HG02610 (cell line): Measurements from ENCODE around the gene CALM1.

Experiments
- ATAC-seq: cut with Tn5 transposase; IDR thresholded peaks from one replicate; pipeline ENCODE4 v1.9.1; 2021; ENCODE audit warnings: mild to moderate bottlenecking, moderate library complexity; ENCODE audit not compliant: unreplicated experiment

Gene CALM1

GRCh38 chr14:90440021-90440451 is 43.2 kb downstream of the CALM1 start:
- no peak for ATAC-seq

DNA sequence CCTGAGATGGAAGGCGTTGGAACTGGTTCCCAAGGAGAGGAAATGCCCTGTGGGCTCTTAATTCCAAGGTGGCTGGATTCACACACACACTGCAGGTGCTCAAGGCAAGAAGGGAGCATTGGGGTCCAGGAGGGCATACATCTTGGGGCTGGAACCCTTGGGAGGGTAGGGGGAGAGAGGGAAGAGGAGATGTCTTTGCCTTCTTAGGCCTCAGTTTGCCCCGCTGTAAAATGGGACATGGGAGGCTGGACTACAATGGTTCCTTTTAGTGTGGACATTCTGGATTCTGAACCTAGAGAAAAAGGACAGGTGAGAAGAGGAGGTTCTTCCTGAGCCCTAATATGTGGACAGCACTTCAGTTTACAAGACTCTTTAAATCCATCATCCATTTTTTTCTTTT is 43.8 kb downstream of the CALM1 start:
- no peak for ATAC-seq

- no peak for ATAC-seq
Measured at GRCh38 chr14:90442388-90442787, 45.6 kb downstream of the CALM1 start.

DNA sequence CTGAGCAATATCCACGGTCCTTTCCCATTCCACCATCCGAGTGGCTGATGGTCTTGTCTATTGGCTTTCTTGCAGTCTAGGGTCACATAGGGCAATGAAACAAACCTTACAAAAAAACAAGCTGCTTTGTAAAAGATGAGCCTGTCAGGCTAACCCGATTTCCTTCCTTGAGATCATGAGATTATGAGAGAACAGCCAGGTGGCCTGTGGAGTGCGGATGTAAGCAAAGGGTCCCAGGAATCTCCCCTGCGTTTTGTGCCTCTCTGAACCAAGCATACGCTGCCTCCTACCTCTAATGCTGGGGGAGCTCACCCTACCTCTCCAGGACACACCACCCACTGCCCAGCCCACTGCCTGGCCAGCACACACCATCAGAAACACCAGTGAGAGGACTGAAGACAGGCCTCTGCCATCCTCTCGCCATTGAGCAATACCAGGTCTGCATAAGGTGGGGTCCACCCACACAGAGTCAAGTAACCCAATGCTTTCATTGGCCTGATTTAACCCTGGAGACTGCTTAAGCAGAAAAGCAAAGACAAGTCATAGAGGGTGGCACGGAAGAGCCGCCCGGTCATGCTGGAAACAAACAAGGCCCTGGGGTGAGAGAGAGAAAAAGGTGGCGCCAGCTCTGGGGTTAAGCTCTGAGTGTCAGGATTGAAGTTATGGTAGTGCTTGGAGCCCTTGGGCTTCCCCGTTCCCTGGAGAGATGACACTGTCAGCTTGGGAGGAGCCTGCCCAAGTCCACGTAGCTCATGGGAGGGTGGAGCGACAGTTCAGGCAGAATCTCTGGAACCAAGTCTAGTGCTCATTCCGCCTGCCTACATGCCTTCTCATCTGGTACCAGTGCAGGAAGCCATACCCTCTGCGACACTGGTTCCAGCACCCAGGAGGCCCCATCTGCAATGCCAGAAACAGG is 46.6 kb downstream of the CALM1 start:
- ATAC-seq, result no peak

DNA sequence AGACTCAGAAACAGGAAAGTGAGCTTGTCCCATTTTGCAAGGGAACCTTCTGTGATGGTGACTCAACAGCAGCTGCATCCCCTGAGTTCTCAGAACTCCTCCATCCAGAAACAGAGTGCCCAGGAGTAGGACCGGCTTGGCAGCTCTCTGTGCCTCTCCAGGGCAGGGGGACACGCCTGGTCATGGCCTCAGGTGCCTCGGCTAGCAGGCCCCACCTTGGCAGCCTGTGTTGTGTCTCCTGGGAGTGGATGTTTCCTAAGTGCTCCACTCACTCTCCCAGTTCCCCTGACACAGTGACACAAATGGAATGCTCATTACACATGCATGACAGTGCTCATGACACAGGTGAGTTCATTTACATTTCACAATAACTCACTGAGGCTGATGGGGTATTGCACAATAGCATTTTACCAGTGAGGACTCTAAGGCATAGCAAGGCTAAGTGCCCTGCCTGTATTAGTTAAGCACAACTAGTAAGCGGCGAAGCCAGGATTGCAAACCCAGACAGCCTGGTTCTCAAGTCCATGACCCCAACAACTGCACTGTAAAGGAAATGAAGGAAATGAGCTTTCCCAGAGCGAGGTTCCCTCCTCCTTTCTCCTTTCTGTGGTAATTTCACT is 47.4 kb downstream of the CALM1 start:
- ATAC-seq, result no peak

DNA sequence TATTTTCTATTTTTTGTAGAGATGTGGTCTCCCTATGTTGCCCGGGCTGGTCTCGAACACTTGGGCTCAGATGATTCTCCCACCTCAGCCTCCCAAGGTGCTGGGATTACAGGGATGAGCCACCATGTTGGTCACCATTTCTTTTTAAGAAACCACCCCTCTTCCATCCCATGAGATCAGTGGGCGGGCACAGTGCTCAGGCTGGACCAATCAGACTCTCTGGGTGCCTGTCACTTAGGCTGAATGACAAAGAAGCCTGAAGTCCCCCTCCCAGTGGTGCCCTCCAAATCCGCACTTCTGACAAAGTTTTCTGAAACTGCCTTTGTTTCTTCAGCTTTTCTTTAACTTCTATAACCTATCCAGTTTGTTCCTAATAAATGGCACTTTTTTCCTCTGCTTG is 48.2 kb downstream of the CALM1 start:
- no peak for ATAC-seq

DNA sequence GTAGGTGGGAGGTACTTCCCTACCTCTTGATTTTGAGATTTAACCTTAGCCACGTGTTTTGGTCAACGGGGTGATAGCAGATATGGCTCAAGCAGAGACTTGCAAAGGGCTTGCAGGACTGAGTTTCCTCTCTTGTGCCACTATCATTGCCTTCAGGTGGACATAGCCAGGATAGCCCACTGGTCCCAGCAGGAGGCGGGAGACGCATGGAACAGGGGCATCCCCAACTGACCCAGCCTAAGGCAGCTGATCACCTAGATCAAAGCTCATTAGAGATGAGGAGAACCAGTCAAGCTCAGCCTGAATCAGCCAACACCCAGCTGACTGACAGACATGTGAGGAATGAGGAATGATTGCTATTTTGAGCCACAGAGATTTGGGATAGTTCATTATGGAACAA is 49.6 kb downstream of the CALM1 start:
- ATAC-seq, result no peak

- no peak for ATAC-seq
Measured at GRCh38 chr14:90447720-90448497, 51.1 kb downstream of the CALM1 start.

GRCh38 chr14:90449411-90449810 is 52.6 kb downstream of the CALM1 start:
- ATAC-seq, result no peak

GRCh38 chr14:90450151-90450550 is 53.3 kb downstream of the CALM1 start:
- ATAC-seq, result no peak

GRCh38 chr14:90450667-90451066 is 53.8 kb downstream of the CALM1 start:
- no peak for ATAC-seq

GRCh38 chr14:90451443-90451842 is 54.6 kb downstream of the CALM1 start:
- ATAC-seq, result no peak

- peak; percentile 17 for ATAC-seq
Measured at GRCh38 chr14:90451961-90452360, 55.1 kb downstream of the CALM1 start.

DNA sequence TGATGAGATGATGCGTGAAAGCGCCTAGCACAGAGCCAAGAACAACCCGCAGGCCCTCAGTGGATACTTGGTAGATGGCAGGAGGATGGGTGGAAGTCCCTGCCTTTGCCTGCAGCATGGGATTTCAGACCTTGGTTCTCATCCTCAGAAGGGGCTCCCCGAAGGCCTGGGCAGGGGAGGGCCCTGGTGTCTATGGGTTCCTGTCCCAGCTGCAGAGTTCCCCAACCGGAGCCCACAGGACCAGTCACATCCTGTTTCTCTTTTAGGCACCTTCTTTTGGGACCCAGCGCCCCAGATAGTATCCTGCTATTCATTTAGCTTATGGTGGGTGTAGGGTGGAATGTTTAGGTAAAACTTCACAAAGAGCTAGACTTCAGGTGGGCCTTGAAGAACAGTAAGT is 55.5 kb downstream of the CALM1 start:
- ATAC-seq, result peak; percentile 46

GRCh38 chr14:90453401-90453951 is 56.6 kb downstream of the CALM1 start:
- ATAC-seq, result no peak

DNA sequence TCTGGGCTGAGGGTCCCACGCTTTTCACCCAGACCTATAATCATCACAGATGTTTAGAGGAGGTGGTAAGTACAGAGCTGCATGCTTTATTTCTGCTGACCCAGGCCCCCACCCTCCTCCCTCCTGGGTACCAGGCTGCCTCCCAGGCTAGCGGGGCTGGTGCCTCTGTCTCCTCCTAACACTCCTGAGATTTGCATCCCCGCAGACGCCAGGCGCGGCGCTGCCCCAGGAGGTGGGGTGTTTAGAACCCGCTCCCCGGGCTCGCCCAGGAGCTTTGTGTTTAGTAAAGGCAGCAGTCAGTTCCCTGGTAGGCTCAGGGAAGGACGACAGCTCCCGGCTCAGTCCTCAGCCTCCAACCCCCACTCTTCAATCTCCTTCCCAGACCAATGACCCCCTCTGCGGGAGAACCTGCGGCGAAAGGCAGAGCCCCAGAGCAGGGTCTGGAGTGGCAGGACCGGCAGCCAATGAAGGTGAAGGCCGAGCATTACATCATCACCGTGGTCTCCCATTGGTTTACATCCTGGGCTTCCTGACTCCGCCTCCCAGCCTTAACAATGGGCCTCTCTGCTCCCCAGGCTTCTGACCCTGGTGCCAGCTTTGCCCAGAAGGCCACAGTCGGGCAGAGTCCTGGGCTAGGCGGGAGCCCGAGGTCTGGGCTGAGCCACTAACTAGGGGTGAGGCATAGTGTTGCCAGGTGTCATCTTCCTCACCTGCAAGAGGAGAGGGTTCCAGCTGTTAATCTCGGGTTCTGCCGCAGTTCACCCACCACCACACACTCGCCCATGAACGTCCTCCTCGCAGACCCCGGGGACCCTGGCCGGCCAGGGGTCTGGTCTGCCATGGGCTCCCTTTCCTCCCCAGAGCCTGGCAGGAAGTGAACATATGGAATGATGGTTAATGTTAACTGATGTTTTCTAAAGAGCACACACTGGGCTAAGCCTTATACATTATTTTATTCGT is 57.5 kb downstream of the CALM1 start:
- no peak for ATAC-seq

DNA sequence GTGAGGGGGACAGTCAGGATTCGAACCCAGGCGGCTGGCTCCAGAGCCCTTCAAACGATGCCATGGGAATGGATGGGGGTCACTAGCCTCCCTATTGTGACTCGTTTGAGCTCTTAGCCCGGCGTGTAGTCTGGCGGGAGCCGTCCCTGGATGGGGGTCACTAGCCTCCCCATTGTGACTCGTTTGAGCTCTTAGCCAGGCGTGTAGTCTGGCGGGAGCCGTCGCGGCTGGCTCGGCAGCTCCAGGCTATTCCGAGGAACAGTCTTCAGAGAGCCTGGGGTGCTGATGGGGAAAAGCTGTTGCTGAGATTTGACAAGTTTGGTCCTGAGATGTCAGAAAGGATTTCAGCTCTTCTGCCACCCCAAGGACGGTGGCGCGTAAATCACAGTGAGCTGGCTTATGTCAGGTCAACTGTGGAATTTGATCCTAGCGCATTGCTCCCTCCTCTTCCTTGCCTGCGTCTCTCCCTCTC is 58.3 kb downstream of the CALM1 start:
- ATAC-seq, result no peak

DNA sequence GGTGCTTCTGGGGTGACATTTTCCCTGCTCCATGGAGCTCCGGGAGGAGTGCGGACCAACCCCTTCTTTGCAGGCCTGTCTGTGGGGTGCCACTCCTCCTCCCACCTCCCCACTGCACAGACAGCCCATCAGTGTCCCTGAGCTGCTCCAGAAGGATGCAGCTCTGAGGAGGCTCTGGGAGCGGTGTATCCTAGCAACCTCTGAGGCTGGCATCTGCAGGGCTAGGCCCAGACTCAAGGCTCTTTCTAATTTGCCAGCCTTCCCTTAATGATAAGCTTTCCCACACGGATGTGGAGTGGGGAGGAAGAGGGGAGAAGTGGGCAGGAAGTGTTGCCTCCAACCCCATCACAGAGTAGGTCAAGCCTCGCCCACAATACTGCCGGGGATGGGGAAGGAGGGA is 59.7 kb downstream of the CALM1 start:
- ATAC-seq, result no peak

- ATAC-seq, result no peak
Measured at GRCh38 chr14:90457186-90457585, 60.4 kb downstream of the CALM1 start.
